Glomerular visceral epithelial cell (primary cell): ENCODE data around the gene HTT.

Experiments used
- DNase-seq: peaks from one replicate; pipeline ENCODE4 v3.0.0-alpha.2; 2016; ENCODE audit errors: extremely low spot score

HTT gene

DNA sequence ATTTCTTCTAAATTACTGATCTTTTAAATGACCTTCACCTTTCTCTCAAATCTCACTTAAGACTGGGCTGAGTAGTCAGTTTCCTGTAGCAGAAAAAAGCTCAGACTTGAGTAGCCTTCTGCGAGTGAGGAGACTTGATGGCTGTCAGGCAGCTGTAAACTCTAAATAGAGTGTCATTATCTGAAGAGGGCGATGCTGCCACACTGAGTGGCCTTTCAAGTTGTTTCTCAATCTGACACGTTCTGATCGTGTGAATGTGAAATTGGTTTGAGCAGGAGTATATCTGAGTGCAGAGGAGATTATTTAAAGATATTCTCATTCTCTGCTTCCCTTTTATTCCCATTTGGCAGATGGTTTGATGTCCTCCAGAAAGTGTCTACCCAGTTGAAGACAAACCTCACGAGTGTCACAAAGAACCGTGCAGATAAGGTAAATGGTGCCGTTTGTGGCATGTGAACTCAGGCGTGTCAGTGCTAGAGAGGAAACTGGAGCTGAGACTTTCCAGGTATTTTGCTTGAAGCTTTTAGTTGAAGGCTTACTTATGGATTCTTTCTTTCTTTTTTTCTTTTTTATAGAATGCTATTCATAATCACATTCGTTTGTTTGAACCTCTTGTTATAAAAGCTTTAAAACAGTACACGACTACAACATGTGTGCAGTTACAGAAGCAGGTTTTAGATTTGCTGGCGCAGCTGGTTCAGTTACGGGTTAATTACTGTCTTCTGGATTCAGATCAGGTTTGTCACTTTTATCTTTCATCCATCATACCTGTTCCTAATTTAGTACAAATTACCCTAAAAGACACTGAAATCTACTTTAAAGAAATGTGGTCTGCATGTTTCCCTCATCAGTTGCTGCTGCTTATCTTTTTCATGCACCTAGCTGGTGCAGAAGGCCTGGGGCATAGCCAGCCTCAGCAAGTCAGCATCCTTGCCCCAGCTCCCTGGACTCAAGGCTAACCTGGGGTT, 100.2 kb downstream of the HTT start:
- no peak for DNase-seq

GRCh38 chr4:3176367-3177229, 102.1 kb downstream of the HTT start:
- DNase-seq: no peak

DNA sequence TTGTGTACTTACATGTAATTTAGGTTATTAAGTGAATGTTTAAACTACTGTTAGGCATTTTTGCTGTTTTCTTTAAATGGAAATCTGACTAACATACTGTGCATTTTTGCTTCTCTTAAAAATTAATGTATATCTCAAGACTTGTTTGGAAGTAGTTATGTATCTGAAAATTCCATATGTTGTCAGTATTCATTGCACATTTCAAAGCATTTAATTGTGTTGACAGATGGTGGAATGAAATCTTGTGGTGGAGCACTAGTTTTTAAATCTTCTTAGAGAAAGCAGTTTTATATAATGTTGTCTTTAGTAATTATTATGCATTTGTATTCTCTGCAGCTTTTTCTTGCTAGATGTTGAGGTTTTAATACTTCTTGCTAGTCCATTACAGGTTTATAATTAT, 102.9 kb downstream of the HTT start:
- DNase-seq: no peak

DNA sequence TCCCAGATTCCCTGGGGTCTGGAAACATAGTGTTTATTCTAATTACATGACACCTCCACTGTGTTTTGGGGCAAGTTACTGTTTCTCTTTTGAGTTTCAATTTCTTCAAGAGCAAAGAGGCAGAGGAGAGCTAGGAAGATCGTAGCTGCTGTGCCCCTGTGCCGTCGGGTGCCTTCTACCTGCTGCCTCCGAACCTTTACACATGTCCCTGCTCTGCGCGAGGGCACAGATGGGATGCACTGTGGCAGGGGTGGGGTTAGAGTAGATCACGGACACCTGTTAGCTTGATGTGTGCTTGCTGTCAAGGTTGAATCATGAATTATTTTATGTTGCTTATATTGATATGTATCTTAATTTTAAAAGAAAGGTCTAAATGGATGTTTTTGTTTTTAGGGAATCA, 103.4 kb downstream of the HTT start:
- no peak for DNase-seq

DNA sequence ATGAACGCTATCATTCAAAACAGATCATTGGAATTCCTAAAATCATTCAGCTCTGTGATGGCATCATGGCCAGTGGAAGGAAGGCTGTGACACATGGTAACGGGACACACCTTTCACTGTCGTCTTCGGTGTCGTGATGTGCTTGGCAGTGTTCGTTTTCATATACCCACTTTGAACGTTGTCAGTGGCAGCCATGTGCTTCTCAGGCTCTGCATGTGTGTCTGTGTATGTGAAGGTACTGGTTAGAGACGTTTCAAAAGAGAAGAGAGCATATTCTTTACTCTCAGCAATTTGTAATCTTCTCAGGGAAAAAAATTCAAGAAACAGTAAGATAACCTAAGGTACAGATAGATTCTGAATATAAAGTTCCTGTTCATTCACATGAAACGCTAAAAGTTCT, 103.9 kb downstream of the HTT start:
- no peak for DNase-seq

- no peak for DNase-seq
Measured at GRCh38 chr4:3179126-3179706, 104.7 kb downstream of the HTT start.

- DNase-seq: no peak
Measured at GRCh38 chr4:3183008-3183407, 108.5 kb downstream of the HTT start.

DNA sequence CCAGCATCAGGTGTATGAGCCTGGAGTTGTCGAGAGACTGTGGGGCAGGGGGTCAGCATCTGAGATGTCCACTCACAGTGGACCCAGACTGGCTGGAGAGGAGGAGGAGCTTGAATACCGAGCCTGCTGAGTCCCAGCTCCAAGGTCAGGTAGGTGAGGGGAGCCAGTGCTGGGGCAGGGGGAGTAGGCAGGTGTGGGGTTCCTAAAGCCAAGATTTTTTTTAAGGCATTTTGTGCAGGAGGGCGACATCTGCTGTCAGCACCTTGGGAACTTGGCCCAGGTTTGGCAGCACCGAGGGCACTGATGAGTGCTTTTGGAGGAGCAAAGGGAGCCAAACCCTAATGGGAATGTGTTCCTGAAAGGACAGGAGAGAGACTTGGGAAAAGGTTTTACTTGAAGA, 110.2 kb downstream of the HTT start:
- DNase-seq: no peak

DNA sequence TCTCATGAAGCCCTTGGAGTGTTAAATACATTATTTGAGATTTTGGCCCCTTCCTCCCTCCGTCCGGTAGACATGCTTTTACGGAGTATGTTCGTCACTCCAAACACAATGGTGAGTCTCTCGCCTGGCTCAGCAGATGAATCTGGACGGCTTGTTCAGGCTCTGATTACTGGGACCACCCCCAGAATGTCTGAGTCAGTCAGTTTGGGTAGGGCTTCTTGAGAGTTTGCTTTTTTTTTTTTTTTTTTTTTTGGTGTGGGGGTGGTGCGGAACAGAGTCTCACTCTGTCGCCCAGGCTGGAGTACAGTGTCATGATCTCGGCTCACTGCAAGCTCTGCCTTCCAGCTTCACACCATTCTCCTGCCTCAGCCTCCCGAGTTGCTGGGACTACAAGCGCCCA, 112.1 kb downstream of the HTT start:
- DNase-seq: no peak

DNA sequence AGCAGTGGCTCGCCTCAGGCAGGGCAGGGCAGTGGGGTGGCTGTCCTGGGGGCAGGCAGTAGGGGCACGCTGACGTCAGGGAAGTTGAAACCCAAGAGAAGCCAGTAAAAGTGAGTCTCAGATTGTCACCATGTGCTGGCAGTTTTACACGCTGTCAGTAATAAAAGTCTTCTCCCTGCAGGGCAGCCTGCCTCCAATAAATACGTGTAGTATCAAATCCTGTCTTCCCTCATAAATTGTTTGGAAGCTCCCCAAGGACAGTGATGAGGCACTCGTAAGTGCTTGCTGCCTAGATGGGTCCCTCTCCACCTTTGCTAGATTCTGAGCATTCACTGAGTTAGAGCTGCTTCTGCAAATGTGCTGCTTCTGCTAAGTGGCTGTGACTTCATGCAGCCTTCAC, 113.6 kb downstream of the HTT start:
- no peak for DNase-seq

DNA sequence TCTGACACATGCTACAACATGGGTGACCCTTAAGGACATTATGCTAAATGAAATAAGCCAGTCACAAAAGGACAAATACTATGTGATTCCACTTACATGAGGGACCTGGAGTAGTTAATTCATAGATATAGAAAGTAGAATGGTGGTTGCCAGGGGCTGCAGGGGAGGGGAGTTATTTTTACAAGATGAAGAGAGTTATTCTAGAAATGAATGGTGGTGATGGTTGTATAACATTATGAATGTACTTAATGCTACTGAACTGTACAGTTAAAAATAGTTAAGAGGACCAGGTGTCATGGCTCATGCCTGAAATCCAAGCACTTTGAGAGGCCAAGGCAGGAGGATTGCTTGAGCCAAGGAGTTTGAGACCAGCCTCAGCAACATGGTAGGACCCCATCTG, 115.0 kb downstream of the HTT start:
- no peak for DNase-seq

DNA sequence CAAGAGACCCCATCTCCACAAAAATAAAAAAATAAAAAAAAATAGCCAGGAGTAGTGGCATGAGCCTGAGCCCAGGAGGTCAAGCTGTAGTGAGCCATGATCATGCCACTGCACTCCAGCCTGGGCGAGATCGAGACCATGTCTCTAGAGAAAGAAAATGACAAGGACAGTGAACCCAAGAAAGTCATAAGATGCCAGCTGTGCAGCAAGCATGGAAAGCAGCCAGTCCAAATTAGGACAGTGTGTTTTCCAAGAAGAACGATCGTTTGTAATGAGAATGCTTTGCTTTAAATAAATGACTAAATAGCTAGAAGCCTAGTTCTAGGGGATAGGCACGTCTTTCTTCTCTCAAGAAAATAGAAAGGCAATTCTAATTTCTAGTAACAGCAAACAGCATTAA, 116.1 kb downstream of the HTT start:
- DNase-seq: no peak

GRCh38 chr4:3192188-3192587, 117.7 kb downstream of the HTT start:
- no peak for DNase-seq

- no peak for DNase-seq
Measured at GRCh38 chr4:3192827-3193226, 118.3 kb downstream of the HTT start.

DNA sequence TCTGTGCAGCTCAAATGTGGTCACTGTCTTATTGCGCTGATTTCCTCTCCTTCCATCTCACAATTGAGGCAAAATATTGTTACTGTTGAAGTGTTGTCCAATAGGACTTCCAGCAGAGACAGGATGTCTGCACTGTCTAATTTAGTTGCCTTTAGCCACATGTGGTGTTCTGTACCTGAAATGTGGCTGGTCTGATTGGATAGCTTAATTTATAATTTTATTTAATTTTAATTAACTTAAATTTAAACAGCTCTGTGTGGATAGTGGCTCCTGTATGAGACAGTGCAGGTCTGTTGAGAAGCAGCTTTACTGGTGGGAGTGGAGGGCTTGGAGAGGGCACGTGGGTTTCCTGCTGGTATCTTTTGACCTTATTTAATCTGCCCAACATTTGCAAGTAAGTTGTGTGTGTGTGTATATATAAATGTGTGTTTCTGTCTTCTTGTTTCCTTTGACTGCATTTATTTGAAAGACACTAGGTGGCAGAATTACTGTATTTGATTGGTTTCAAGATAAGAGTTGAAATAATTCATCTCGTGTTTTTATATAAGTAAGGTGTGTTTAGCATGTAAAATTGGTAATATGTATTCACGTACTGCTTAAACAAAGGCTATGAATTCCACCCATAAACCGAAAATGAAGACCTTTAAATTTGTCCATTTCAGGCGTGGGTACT, 119.2 kb downstream of the HTT start:
- DNase-seq: no peak

DNA sequence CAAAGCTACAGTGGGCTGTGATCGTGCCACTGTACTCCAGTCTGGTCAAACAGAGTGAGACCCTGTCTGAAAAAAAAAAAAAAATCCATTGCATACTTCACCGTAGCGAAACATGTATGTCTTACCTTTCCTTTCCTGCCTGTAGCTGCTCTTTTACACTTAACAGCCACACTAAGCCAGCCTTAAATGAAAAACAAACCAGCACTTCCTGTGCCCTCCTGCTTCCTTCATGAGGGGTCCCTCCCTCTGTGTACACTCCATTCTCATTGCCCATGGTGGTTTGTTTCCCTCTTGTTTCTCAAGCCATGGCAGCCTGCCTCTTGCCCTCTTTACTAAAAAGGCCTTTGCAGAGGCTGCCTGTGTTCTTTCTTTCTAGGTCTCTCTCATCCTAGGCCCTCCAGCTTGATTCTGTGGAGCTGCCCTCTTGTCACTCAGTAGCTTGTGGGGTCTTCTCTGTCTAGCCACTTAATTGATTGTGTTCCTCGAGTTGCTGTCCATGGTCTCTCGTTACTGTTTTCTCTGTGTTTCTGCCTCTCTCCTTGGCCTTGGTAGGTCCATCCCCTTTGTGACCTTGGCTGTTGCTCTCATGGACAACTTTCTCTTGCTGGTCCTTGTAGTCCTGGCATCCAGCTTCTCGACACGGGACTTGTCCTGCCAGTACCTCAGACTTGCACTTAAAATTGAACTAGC, 122.3 kb downstream of the HTT start:
- DNase-seq: no peak

GRCh38 chr4:3197366-3198105, 123.1 kb downstream of the HTT start:
- no peak for DNase-seq

DNA sequence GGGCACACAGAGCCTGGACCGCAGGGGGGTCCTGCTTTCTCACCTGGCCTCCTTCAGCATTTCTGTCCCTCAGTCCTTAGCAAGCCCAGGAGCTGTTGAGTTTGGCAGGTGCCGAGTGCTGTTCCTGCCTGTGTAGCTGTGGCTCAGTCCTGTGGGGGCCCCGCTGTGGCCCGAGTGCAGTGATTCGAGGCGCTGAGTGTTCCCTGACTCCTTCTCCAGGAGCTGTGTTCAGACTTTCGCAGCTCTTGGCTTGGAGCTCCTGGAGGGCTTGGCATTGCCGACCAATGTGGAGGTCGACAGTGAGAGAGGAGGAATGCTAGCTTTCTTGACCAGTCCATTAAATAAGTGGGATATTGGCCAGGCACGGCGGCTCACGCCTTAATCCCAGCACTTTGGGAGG, 124.4 kb downstream of the HTT start:
- no peak for DNase-seq

DNA sequence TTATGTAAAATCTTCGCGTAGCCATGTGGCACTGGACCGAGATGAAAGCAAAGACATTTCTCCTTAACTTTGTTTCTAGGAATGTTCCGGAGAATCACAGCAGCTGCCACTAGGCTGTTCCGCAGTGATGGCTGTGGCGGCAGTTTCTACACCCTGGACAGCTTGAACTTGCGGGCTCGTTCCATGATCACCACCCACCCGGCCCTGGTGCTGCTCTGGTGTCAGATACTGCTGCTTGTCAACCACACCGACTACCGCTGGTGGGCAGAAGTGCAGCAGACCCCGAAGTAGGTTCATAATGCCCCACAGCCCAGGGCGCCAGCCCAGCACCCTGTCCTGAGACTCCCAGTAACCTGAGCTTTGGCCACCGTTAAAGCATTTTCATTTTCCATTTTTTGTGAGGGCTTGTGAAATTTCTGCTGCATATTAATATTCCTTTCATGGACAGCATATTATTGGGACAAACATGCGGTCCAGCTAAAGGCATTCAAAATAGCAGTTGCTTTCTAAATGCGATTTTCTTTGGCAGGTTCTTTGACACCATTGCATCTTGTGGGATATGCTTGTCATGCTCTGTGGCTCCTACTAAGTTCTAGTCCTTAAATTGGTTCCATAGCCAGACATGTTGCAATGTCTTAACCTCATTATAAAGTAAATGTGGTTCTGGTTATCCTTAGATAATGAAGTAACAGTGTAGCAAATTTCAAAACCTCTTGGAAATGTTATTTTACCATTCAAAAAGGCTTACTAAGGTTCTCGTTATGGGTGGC, 125.4 kb downstream of the HTT start:
- no peak for DNase-seq
